SK-N-SH (cell line): ENCODE results near the gene UBE2R2. TPM values are rescaled to one million over a fixed set of nuclear protein-coding genes. Genes with fewer than 3 reads are reported as not detected.
"Not testable (repeated sequence)": the region's sequence is repeated elsewhere in the genome, so short reads cannot be mapped to it uniquely, and the experiment has no call there.

ENCODE experiments used
- CTCF ChIA-PET: fragments of 300-600, 350-600 bp; formaldehyde crosslinking; extraction: SDS; loops from one replicate; lab custom pipeline; 2021; lab: Yijun Ruan, JAX
- POLR2A ChIA-PET: fragments of 350-600 bp; sonication (Branson Sonifier 250); formaldehyde crosslinking; extraction: SDS; loops from one replicate; lab custom pipeline; 2020; ENCODE audit warnings: antibody characterized with exemption, inconsistent platforms; lab: Yijun Ruan, JAX
- DNase-seq: peaks from one replicate; pipeline ENCODE4 v3.0.0; 2012
- H2AFZ ChIP-seq: fragments of 200-600 bp; sonication (generic); 2 replicates; pipeline ENCODE4 v1.8.1; 2016; ENCODE audit warnings: antibody characterized with exemption, mild to moderate bottlenecking, low read depth
- H3F3A ChIP-seq: fragments of 200-600 bp; sonication (generic); replicated peaks from 2 replicates; pipeline ENCODE3; 2016; ENCODE audit warnings: antibody characterized with exemption, mild to moderate bottlenecking; ENCODE audit not compliant: insufficient read depth
- H3K27ac ChIP-seq, 2 experiments: fragments of 200-500 bp in 1 of 2; fragments of 200-600 bp in 1 of 2; sonication (Bioruptor generic) in 1 of 2; sonication (generic), shearing (Covaris generic) in 1 of 2; 2 replicates each; pipeline versions ENCODE4 v1.5.1 to v1.6.1; 2014 to 2016; ENCODE audit warnings: low read depth in 2 of 2, inconsistent platforms in 1 of 2, low read length in 1 of 2, mild to moderate bottlenecking in 1 of 2, mixed read lengths in 1 of 2
- H3K27me3 ChIP-seq: fragments of 200-600 bp; sonication (generic), shearing (Covaris generic); 2 replicates; pipeline ENCODE4 v1.6.1; 2016; ENCODE audit warnings: mixed run types; ENCODE audit not compliant: insufficient read depth
- H3K36me3 ChIP-seq, 2 experiments: fragments of 200-500 bp in 1 of 2; fragments of 200-600 bp in 1 of 2; sonication (Bioruptor generic) in 1 of 2; sonication (generic) in 1 of 2; replicated peaks in 1 of 2; 2 replicates each; pipeline versions ENCODE3 to v1.5.1; 2014 to 2016; ENCODE audit warnings: low read length in 1 of 2, mild to moderate bottlenecking in 1 of 2; ENCODE audit not compliant: insufficient read depth in 2 of 2, control insufficient read depth in 1 of 2
- H3K4me1 ChIP-seq, 2 experiments: fragments of 200-500 bp in 1 of 2; fragments of 200-600 bp in 1 of 2; sonication (Bioruptor generic) in 1 of 2; sonication (generic), shearing (Covaris generic) in 1 of 2; 2 replicates each; pipeline versions ENCODE4 v1.5.1 to v1.6.1; 2014 to 2016; ENCODE audit warnings: low read depth in 1 of 2, low read length in 1 of 2, mixed run types in 1 of 2; ENCODE audit not compliant: insufficient read depth in 2 of 2, control insufficient read depth in 1 of 2
- H3K4me2 ChIP-seq: fragments of 200-600 bp; sonication (generic), shearing (Covaris generic); 2 replicates; pipeline ENCODE4 v1.6.1; 2017; ENCODE audit warnings: mixed run types
- H3K4me3 ChIP-seq, 2 experiments: fragments of 200-500 bp in 1 of 2; fragments of 200-600 bp in 1 of 2; sonication (Bioruptor generic) in 1 of 2; sonication (generic), shearing (Covaris generic) in 1 of 2; 2 replicates each; pipeline versions ENCODE4 v1.5.1 to v1.8.1; 2014 to 2016; ENCODE audit warnings: low read depth in 2 of 2, inconsistent platforms in 1 of 2, low read length in 1 of 2, mild to moderate bottlenecking in 1 of 2, mixed read lengths in 1 of 2, moderate library complexity in 1 of 2
- H3K79me2 ChIP-seq: fragments of 200-600 bp; sonication (generic); 2 replicates; pipeline ENCODE4 v1.8.1; 2017; ENCODE audit warnings: mild to moderate bottlenecking; ENCODE audit not compliant: insufficient read depth
- H3K9ac ChIP-seq: fragments of 200-600 bp; sonication (generic); 2 replicates; pipeline ENCODE4 v1.6.1; 2017; ENCODE audit warnings: mixed run types
- H3K9me2 ChIP-seq: fragments of 200-600 bp; sonication (generic); 2 replicates; pipeline ENCODE4 v1.6.1; 2017; ENCODE audit warnings: mixed run types
- H3K9me3 ChIP-seq: fragments of 200-600 bp; sonication (generic); 2 replicates; pipeline ENCODE4 v1.6.1; 2017; ENCODE audit warnings: mixed run types, mild to moderate bottlenecking, moderate library complexity
- H4K20me1 ChIP-seq: fragments of 200-600 bp; sonication (generic); 2 replicates; pipeline ENCODE4 v1.6.1; 2017; ENCODE audit warnings: mild to moderate bottlenecking, mixed run types; ENCODE audit not compliant: insufficient read depth
- CTCF ChIP-seq: fragments of 200-600 bp; sonication (generic); IDR thresholded peaks from 2 replicates; pipeline ENCODE4 v1.6.1; 2017; ENCODE audit warnings: antibody characterized with exemption, mild to moderate bottlenecking, moderate library complexity
- ELF1 ChIP-seq: IDR thresholded peaks from 2 replicates; pipeline ENCODE4 v1.4.0; 2012
- FOXJ3 ChIP-seq: sonication (generic); formaldehyde crosslinking; IDR thresholded peaks from 2 replicates; pipeline ENCODE4 v1.5.1; 2020; ENCODE audit warnings: mild to moderate bottlenecking, missing genetic modification reagents
- GATA2 ChIP-seq: sonication (generic); formaldehyde crosslinking; IDR thresholded peaks from 2 replicates; pipeline ENCODE4 v1.5.0; 2020; ENCODE audit warnings: mild to moderate bottlenecking, missing genetic modification reagents
- MEF2A ChIP-seq: IDR thresholded peaks from 2 replicates; pipeline ENCODE4 v1.4.0; 2012; ENCODE audit warnings: low read depth, borderline replicate concordance
- NFIC ChIP-seq: IDR thresholded peaks from 2 replicates; pipeline ENCODE4 v1.4.0; 2012; ENCODE audit warnings: borderline replicate concordance
- NRF1 ChIP-seq: IDR thresholded peaks from 2 replicates; pipeline ENCODE4 v1.6.1; 2012; ENCODE audit warnings: low read depth, mild to moderate bottlenecking, low read length
- RAD21 ChIP-seq: IDR thresholded peaks from 2 replicates; pipeline ENCODE4 v1.6.1; 2012; ENCODE audit warnings: mild to moderate bottlenecking, low read length
- RXRA ChIP-seq: IDR thresholded peaks from 2 replicates; pipeline ENCODE4 v1.4.0; 2012; ENCODE audit warnings: low read depth, mild to moderate bottlenecking, borderline replicate concordance
- SMC3 ChIP-seq: IDR thresholded peaks from 2 replicates; pipeline ENCODE4 v1.6.1; 2012; ENCODE audit warnings: low read depth, low read length, improper control_type of control experiment
- TEAD4 ChIP-seq: IDR thresholded peaks from 2 replicates; pipeline ENCODE4 v1.4.0; 2012; ENCODE audit warnings: mild to moderate bottlenecking, borderline replicate concordance; ENCODE audit not compliant: insufficient read depth
- USF1 ChIP-seq: IDR thresholded peaks from 2 replicates; pipeline ENCODE4 v1.4.0; 2012; ENCODE audit warnings: low read depth, borderline replicate concordance
- USF2 ChIP-seq: fragments of 150-350 bp; IDR thresholded peaks from 2 replicates; pipeline ENCODE4 v1.6.1; 2017; ENCODE audit warnings: antibody characterized with exemption, low read length, low read depth, borderline replicate concordance
- YY1 ChIP-seq: IDR thresholded peaks from 2 replicates; pipeline ENCODE4 v1.4.0; 2012; ENCODE audit warnings: low read depth, mild to moderate bottlenecking
- WGBS: methylation state at CpG from one replicate; pipeline ENCODE4 v1.1.6; 2017; ENCODE audit warnings: low lambda C conversion rate; 5-methylcytosine and 5-hydroxymethylcytosine counted together
- polyA plus RNA-seq, 3 experiments: library from polyadenylated mRNA; depleted of rRNA; stranded (reverse); fragments of >200 nt; gene quantifications; 2 replicates each; pipeline ENCODE4 v1.2.3, GENCODE V29; 2012

Gene UBE2R2
- polyA plus RNA-seq, 1 of the 3 experiments (the other 2 are of a cell fraction), result 19.7 TPM

GRCh38 chr9:33823801-33824200 lies 6.8 kb downstream of the UBE2R2 start (continued):
- no peak for TF ChIP-seq RAD21
- no peak for TF ChIP-seq NFIC
- no peak for TF ChIP-seq FOXJ3
- TF ChIP-seq, all 33 proteins: peak for 0

GRCh38 chr9:33827285-33827684 lies 10.3 kb downstream of the UBE2R2 start:
- CTCF ChIA-PET, POLR2A ChIA-PET, H3K27ac ChIP-seq, H3K9me3 ChIP-seq, H3K9me2 ChIP-seq, H3K27me3 ChIP-seq, H3K4me3 ChIP-seq, H3K4me1 ChIP-seq, H2AFZ ChIP-seq, DNase-seq, H3K9ac ChIP-seq, H3K4me2 ChIP-seq: not testable (repeated sequence)
- Histone ChIP-seq H3K79me2 (peaks cover 100% of the 10 kb centered on the region), H4K20me1 (peaks cover 98% of the 10 kb centered on the region), H3K36me3 (peaks cover 0 to 27% of the 10 kb centered on the region in 2 experiments), H3F3A (peaks cover 11% of the 10 kb centered on the region)
- WGBS, result 97% methylated on average over 11 of the region's 11 CpGs

GRCh38 chr9:33829641-33830230 lies 12.8 kb downstream of the UBE2R2 start:
- H2AFZ ChIP-seq, H3K4me2 ChIP-seq, H3K9me2 ChIP-seq, H3K9ac ChIP-seq, H3K9me3 ChIP-seq, DNase-seq, H3K27ac ChIP-seq, H3K27me3 ChIP-seq, H3K4me3 ChIP-seq, POLR2A ChIA-PET, H3K4me1 ChIP-seq: not testable (repeated sequence)
- H3K79me2 ChIP-seq, result peaks cover 100% of the 10 kb centered on the region
- H3F3A ChIP-seq, result peaks cover 20% of the 10 kb centered on the region
- peaks cover 99% of the 10 kb centered on the region for H4K20me1 ChIP-seq
- CTCF ChIA-PET, result interaction anchor here (1.4 kb wide), 1 partner anchor 14 kb away, joined by 3 read pairs; no protein-coding TSS in a partner anchor
- H3K36me3 ChIP-seq, result peaks cover 0 to 17% of the 10 kb centered on the region in 2 experiments
- 90% methylated on average over 17 of the region's 17 CpGs for WGBS

GRCh38 chr9:33835625-33836260 lies 18.8 kb downstream of the UBE2R2 start:
- H3K9me3 ChIP-seq, result no peaks in the 10 kb centered on the region
- DNase-seq, result no peak
- POLR2A ChIA-PET, result interaction anchor here (0.6 kb wide), 1 partner anchor 18 kb away, joined by 3 read pairs; no protein-coding TSS in a partner anchor
- no peak overlapping the region for H3K4me2 ChIP-seq
- H3K4me1 ChIP-seq, result no peaks in the 10 kb centered on the region
- H3K9me2 ChIP-seq, result no peaks in the 10 kb centered on the region
- peaks cover 13% of the 10 kb centered on the region for H3F3A ChIP-seq
- H3K79me2 ChIP-seq, result peaks cover 100% of the 10 kb centered on the region
- TF ChIP-seq RAD21 (no peak), USF2 (no peak), USF1 (no peak), SMC3 (no peak), YY1 (no peak), NFIC (no peak), MEF2A (no peak), CTCF (no peak), GATA2 (CRISPR knock-in tag) (no peak), ELF1 (no peak), NRF1 (no peak), TEAD4 (no peak), FOXJ3 (no peak), RXRA (no peak)
- TF ChIP-seq, all 33 proteins: peak for 0
- H3K27ac ChIP-seq, result no peak overlapping the region
- H3K4me3 ChIP-seq, result no peak overlapping the region
- no peaks in the 10 kb centered on the region for H3K36me3 ChIP-seq
- 90% methylated on average over 11 of the region's 11 CpGs for WGBS
- CTCF ChIA-PET, result interaction anchor here (1.0 kb wide), 1 partner anchor 22 kb away, joined by 4 read pairs; no protein-coding TSS in a partner anchor
- H4K20me1 ChIP-seq, result peaks cover 99% of the 10 kb centered on the region
- H3K27me3 ChIP-seq, result no peaks in the 10 kb centered on the region
- no peak overlapping the region for H3K9ac ChIP-seq
- no peak overlapping the region for H2AFZ ChIP-seq
